Left lobe of liver (tissue), 2 donors: ENCODE measurements around the gene CFAP20. TPM values are rescaled to one million over a fixed set of nuclear protein-coding genes. Genes with fewer than 3 reads are reported as not detected.
"Not testable (repeated sequence)": the region's sequence is repeated elsewhere in the genome, so short reads cannot be mapped to it uniquely, and the experiment has no call there.

ENCODE experiments used
- ATAC-seq: fragments of 200-7000 bp; cut with Tn5 transposase; one replicate; pipeline ENCODE4 v1.9.1; 2020; ENCODE audit warnings: mild to moderate bottlenecking, moderate library complexity
- DNase-seq: peaks from one replicate; pipeline ENCODE4 v3.0.0-alpha.2; 2020; ENCODE audit warnings: low spot score
- total RNA-seq: library from RNA; stranded (reverse); gene quantifications from one replicate; pipeline ENCODE4 v1.2.1, GENCODE V29; 2021
- donor health status: DM: no; HTN: no; CAD: no; lungs with moderate emphysema.
- donor health status: DM: no; HTN: yes; CAD: no.

Gene CFAP20
- total RNA-seq, 1 donor from 2014 or later, result 19.2 TPM

DNA sequence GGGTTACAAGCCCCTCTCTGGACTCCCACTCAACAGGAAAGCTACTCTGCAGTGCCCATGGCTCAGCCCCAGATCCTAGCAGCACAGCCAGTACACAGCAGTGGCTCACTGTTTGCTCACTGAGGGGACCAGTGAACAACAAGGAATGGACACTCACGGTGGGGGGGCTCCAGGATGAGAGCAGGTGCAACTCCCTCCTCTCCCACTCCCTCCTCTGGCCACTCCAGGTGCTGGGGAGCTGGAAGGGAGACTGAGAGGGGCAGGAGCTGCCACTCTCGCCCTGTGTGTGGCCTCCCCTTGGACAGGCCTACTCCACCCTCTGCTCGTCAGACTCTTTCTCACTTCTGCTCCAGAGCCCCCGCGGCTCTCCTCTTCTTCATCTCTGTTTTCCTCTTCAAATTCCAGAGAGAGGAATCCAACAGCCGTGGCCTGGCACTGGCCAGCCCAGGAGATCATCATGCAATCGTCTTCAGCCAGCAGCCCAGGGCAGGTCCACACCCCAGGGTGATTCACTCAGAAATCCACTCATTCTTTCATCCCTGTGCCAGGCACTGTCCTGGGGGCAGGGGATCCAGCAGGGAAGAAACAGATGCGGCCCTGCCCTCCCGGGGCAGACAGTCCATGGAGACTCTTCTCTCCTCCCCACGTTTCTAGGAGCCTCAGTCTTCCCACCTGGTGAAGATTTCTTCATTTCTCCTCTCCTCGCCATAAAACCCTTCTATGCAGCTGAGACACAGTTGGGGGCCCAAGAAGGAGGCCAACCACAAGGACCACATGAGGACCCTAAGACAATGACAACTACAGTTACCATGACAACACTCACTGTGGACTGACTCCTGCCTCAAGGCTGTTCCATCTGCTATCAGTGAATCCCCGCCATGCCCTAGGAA lies 30.7 kb downstream of the CFAP20 start:
- DNase-seq (no peak), ATAC-seq (no peak)

DNA sequence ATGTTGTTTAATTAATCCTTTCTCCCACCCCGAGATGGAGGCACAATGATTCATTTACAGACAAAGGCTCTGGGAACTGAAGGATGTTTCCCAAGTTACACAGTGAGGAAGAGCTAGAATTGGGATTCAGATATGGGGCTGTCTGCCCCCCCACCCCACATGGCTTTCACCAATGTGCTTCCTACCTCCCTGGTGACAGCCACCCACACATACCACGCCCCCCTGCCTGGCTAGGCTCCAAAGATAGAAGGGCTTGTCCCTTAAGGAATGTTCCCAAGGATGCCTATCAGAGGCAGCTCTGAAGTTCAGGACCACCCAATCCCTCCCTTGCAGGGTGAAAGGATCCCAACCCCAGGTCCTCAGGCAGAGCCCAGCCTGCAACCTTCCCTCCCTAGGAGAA lies 32.9 kb downstream of the CFAP20 start:
- DNase-seq, result no peak
- ATAC-seq, result no peak

DNA sequence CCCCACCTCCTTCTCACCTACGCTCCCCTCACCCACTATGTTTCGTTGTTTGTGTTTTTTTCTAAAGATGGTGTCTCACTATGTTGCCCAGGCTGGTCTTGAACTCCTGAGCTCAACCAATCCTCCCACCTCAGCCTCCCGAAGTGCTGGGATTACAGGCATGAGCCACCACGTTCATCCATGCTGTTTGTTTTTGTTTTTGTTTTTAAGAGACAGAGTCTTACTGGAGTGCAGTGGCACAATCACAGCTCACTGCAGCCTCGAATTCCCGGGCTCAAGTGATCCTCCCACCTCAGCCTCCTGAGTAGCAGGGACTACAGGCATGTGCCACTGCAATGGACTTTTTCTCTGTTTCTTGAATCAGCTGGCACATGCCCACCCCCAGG lies 33.6 kb downstream of the CFAP20 start:
- not testable (repeated sequence) for DNase-seq, ATAC-seq

DNA sequence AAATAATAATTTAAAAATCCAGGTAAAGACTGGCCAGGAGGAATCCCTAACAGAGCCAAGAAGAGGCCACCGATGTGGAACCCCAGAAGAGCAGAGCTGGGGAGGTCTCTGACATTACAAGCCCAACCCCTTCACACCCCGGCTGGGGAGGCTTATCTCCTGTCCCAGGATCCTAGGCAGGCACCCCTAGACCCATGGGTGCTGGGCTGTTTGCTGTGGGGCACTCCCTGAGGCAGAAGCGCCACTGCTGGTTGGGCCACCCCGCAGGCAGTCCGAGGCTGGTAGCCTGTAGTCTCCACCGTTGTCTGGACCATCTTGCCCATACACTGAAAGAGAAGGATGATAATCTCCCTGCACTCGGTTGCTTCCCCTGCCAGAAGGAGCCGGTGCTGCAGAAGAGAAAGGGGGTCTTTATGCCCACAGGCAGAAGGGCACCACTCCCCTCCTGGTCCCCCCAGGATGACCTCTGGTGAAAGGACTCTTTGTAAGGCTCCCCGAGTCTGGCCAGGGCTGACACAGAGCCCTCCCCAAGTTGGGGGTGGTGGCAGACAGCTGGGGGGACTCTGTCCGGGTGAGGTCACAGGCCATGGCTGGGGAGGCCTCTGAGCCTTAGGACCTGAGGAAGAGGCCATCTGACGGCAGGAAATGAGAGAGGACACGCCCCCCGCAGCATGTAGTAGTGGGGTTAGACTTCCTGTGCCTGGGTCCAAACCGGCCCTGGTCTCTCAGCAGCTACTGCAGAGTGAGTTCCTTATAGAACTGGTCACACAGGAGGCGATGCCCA lies 34.2 kb downstream of the CFAP20 start:
- ATAC-seq (no peak), DNase-seq (no peak)

DNA sequence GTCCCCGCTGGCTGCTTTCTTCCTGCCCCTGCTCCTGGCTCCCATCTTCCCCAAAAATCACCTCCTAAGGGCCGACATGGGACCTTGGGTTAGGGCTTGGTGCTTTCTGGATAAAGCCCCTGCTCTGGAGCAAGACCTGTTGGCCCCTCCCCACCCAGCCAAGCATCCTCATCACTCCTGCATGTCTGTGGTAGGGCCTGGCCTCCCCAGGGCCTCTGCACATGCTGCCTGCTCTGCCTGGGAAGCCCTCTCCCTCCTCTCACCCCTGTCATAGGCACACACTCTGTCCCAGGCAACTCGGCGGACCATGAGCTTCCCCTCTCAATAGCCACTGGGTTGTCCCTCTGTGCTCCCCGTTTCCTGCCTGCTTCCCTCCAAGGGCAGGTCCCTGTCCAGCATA lies 35.2 kb downstream of the CFAP20 start:
- ATAC-seq, result no peak

DNA sequence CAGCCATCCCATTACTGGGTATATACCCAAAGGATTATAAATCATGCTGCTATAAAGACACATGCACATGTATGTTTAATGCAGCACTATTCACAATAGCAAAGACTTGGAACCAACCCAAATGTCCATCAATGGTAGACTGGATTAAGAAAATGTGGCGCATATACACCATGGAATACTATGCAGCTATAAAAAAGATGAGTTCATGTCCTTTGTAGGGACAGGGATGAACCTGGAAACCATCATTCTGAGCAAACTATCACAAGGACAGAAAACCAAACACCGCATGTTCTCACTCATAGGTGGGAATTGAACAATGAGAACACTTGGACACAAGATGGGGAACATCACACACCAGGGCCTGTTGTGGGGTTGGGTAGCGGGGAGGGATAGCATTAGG lies 38.8 kb downstream of the CFAP20 start:
- not testable (repeated sequence) for ATAC-seq, DNase-seq

More for the DNA sequence above, 35.2 kb downstream of the CFAP20 start:
- no peak for DNase-seq

DNA sequence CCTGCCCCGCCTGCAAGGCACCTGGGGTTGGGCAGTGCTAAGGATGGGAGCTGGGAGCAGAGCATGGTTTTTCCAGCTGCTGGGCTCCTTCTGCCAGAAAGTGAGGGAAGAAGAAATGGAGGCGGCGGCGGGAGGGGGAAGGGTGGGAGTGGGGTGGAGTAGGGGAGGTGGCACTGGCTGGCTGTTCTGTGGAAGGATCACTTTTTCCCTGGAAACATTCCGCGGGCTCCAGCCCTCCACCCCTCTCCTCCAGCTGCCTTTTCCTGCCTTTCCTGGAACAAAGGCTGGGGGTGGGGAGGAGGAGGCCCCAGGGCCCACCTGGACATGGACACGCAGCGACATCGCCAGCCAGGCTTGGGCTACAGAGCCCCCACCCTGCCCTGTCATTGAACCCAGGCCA lies 41.1 kb downstream of the CFAP20 start:
- ATAC-seq (no peak), DNase-seq (no peak)

DNA sequence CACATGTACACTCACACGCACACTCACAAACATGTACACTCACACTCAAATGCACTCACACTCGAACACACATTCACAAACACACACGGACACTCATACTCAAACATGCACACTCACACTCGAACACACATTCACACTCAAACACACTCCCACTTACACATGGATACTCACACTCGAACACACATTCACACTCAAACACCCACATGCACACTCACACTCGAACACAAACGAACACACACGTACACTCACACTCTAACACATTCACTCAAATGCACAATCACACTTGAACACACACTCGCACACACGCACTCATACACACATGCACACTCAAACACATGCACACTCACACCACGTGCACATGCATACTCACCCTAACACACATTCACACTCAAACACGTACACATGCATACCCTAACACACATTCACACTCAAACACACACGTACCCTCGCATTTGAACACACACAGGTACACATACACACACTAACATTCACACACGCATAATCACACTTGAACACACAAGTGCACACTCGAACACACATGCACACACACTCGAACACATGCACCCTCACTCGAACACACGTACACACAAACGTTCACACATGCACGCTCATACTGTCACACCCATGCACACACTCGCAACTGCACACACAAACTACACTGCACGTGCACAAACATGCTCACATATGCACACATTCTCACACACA lies 41.8 kb downstream of the CFAP20 start:
- ATAC-seq (no peak), DNase-seq (no peak)

DNA sequence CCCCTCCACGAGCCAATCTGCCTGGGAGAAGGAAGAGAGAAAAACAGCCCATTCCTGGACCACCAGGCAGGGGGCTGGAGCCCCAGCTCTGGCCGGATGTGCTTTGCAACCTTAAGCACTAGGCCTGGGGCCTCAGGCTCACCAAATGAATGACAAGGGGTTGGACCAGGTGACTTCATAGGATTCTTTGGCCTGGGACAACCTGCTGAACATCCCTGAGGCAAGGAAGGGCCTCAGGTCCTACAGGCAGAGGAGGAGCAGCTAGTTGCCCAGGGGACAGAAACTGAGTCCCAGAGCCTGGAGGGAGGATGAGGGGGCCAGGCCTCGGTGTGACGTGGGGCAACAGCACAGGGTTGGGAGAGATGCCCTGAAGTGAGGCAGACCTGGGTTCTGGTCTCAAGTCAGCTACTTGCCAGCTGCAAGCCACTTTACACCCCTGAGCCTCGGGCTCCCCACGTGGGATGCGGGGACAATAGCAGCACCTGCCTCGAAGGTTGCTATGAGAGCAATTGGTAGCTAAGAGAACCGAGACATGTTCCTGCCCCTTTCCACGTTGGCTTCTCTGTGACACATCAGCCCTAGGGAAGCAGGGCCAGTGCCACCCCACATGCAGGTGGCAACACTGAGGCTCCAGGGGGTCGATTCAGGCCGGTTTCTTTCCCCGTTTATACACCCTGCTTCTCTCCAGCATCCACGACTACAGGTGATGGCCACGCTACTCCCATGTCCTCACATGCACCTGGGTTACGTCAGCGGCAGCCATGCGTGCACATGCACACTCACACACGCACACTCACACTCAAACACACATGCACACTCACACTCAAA lies 42.6 kb downstream of the CFAP20 start:
- DNase-seq, result no peak

DNA sequence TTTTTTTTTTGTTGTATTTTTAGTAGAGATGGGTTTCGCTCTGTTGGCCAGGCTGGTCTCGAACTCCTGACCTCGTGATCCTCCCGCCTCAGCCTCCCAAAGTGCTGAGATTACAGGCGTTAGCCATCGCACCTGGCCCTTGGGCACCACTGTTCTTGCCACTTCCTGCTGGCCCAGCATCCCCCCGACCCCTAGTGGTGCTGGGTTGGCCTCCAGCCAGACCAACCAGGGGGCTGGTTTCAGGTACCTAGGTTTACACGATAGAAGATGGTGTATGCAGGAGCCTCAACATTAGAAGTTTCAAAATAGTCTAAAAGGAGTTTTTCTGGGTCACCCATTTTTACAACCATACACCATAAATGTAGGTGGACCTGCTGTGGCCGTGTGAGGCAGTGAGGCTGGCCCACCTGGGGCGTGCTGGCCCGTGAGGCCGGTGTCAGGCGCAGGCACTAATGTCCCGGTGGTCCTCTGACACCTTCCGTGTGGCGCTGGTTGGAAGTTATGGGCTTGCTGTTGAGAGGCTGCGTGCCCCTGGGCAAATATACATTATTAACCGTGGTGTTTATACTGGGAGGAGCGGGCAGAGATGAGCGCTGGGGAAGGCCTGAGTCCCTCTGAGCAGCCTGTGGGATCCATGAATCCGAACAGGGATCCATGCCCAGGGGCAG lies 43.5 kb downstream of the CFAP20 start:
- no peak for DNase-seq
- ATAC-seq, result no peak

More for the DNA sequence above, 42.6 kb downstream of the CFAP20 start:
- ATAC-seq, result no peak

DNA sequence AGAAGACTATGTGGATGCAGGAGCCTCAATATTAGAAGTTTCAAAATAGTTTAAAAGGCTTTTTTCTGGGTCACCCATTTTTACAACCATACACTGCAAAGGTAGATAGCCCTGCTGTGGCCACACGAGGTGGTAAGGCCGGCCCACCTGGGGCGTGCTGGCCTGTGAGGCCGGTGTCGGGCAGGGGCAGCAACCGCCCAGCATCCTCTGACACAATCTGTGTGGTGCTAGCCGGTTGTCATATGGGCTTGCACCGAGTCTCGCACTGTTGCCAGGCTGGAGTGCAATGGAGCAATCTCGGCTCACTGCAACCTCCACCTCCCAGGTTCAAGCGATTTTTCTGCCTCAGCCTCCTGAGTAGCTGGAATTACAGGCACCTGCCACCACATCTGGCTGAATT lies 44.0 kb downstream of the CFAP20 start:
- ATAC-seq (no peak), DNase-seq (no peak)

DNA sequence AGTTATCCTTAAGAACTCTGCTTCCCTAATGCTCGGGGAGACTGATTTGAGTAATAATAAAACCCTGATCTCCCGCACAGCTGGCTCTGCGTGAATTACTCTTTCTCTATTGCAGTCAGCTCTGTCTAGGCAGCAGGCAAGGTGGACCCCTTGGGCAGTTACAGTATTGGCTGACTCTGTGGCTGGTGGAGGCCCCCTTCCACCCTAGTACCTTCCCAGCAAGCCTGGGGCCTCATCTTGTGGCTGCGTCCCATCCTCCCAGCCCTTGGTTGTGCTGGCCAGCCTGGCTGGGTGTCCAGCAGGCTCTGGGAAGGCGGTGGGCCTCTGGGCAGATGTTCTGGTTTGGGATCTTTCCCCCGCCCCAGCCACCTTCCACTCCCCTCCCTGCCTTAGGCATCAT lies 44.5 kb downstream of the CFAP20 start:
- DNase-seq, result no peak
- ATAC-seq, result no peak

DNA sequence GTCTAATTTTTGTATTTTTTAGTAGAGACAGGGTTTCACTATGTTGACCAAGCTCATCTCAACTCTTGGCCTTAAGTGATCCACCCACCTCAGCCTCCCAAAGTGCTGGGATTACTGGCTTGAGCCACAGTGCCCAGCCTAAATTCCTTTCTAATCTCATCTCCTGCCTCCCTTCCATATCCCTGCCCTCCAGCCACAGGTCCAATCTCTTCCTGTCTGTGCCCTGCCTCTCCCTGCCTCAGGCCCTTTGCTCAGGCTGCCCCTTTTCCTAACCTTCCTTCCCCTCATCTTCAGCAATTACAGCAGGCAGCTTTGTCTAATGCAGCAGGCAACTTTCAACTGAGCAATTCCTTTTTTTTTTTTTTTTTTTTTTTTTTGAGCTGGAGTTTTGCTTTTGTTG lies 46.8 kb downstream of the CFAP20 start:
- DNase-seq (no peak), ATAC-seq (no peak)

DNA sequence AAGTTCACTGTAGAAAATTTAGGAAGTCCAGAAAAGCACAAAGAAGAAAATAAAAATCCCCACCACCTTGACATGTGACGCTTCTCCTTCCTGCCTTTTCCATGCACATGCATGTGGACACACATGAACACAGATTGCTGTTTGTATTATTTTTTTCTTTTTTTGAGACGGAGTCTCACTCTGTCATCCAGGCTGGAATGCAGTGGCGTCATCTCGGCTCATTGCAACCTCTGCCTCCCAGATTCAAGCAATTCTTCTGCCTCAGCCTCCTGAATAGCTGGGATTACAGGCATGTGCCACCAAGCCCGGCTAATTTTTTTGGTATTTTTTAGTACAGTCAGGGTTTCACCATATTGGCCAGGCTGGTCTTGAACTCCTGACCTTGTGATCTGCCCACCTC lies 48.5 kb downstream of the CFAP20 start:
- DNase-seq, ATAC-seq: not testable (repeated sequence)

DNA sequence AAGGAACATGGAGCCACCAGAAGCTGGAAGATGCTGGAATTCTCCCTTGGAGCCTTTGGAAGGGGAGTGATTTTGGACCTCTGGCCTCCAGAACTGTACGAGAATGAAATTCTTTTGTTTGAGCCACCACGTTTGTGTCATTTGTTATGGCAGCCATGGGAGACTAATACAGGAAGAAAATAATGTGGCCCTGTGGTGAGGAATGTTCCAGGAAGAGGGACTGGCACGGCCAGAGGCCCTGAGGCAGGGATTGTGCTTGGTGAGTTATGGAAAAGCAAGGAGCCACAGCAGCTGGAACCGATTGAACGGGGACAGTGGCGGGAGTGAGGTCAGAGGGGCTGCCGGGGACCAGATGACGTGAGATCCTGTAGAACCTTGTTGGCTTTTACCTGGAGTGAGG lies 51.4 kb downstream of the CFAP20 start:
- ATAC-seq, result no peak
- DNase-seq, result no peak

DNA sequence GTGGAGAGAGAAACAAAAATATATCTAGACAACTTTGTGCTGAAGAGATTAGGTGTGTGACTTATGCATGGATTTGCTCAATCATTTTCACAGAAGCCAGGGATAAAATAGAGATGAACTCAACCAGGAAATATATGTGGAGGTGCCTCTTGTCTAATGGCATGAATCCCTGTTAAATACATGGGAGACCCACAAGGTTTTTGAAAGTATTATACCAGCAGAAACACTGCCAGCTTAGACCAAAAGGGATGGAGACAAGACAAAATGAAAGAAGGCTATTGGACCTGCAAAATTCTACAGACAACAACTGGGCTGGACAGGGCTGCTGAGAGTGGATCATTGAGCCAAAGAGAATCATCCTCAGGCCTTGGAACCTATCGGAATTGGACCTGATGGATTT lies 52.7 kb downstream of the CFAP20 start:
- ATAC-seq (no peak), DNase-seq (no peak)

DNA sequence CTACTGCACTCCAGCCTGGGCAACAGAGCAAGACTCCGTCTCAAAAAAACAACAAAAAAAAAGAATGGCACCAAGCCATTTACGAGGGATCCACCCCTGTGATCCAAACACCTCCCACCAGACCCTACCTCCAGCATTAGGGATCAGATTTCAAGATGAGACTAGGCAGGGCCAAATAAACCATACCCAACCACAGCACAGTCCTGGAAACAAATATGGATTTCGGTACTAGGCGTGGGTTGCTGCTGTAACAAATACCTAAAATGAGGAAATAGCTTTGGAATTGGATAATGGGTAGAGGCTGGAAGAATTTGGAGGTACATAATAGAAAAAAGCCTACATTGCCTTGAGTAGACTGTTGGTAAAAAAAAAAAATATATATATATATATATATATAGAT lies 54.5 kb downstream of the CFAP20 start:
- DNase-seq (no peak), ATAC-seq (no peak)

DNA sequence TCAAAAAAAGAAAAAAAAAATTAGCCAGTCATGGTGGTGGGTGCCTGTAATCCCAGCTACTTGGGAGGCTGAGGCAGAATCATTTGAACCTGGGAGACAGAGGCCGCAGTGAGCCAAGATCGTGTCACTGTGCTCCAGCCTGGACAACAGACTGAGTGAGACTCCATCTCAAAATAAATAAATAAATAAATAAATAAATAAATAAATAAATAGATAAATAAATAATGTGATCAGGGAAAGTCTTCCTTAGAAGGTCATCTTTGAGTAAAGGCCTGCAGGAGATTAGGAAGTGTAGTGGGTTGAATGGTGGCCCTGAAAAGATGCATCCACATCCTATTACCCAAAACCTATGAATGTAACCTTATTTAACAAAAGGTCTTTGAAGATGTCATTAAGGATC lies 56.1 kb downstream of the CFAP20 start:
- not testable (repeated sequence) for DNase-seq, ATAC-seq

DNA sequence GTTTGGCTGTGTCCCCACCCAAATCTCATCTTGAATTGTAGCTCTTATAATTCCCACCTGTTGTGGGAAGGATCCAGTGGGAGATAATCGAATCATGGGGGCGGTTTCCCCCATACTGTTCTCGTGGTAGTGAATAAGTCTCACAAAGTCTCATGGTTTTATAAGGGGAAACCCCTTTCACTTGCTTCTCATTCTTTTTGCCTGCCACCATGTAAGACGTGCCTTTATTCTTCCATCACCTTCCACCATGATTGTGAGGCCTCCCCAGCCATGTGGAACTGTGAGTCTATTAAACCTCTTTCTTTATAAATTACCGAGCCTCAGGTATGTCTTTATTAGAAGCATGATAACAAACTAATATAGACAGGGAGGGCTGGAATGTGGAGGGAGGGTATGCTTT lies 57.0 kb downstream of the CFAP20 start:
- DNase-seq, ATAC-seq: not testable (repeated sequence)

DNA sequence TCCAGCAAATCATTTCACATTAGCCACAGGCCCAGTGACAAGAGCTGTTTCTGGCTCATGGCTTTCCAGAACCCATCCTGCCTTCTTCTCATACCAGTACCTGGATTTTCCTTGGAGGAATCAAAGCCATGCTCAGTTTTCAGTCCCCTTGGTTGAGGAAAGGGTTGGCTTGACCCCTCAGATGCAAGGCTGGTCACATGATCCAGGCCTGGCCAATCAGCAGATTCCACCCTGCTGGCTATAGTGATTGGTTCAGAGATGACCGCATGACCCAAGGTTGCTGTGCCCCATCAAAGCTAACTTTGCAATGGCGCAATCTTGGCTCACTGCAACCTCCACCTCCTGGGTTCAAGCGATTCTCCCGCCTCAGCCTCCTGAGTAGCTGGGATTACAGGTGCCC lies 58.6 kb downstream of the CFAP20 start:
- ATAC-seq, result no peak
- DNase-seq, result no peak
